Sigmoid colon (tissue), 7 donors: ENCODE results near the gene CYB5A. TPM values are rescaled to one million over a fixed set of nuclear protein-coding genes. Genes with fewer than 3 reads are reported as not detected.

Experiments
- DNase-seq: peaks from one replicate; pipeline ENCODE4 v3.0.0-alpha.2; 2019
- H3K27ac ChIP-seq, 4 donors: fragments of 200-600 bp; sonication (generic); one replicate each; pipeline ENCODE4 v1.5.1; 2016 to 2019; ENCODE audit warnings: mild to moderate bottlenecking in 1 of 4
- H3K27me3 ChIP-seq, 3 donors: fragments of 200-600 bp; sonication (generic); one replicate each; pipeline ENCODE4 v1.5.1; 2019; ENCODE audit warnings: mild to moderate bottlenecking in 1 of 3
- H3K36me3 ChIP-seq, 4 donors: fragments of 200-600 bp; sonication (generic); one replicate each; pipeline ENCODE4 v1.5.1; 2016 to 2019
- H3K4me1 ChIP-seq, 4 donors: fragments of 200-600 bp; sonication (generic); one replicate each; pipeline ENCODE4 v1.5.1; 2017 to 2019
- H3K4me3 ChIP-seq, 4 donors: fragments of 200-600 bp; sonication (generic); one replicate each; pipeline ENCODE4 v1.5.1; 2017 to 2019; ENCODE audit warnings: mild to moderate bottlenecking in 2 of 4, moderate library complexity in 1 of 4
- H3K9me3 ChIP-seq, 4 donors: fragments of 200-600 bp in 3 of 4; sonication (generic) in 3 of 4; one replicate each; pipeline versions ENCODE4 v1.5.1 to v1.6.1; 2013 to 2019
- EP300 ChIP-seq, 4 donors: sonication (generic); formaldehyde crosslinking; IDR thresholded peaks; one replicate each; pipeline ENCODE4 v1.6.1; 2017; ENCODE audit warnings: antibody characterized with exemption in 4 of 4
- POLR2A ChIP-seq, 2 donors: fragments of 450-650 bp; IDR thresholded peaks; one replicate each; pipeline ENCODE4 v1.6.1; 2016; ENCODE audit warnings: antibody characterized with exemption in 2 of 2, mild to moderate bottlenecking in 2 of 2, moderate library complexity in 2 of 2
- POLR2AphosphoS5 ChIP-seq, 4 donors: sonication (generic); formaldehyde crosslinking; IDR thresholded peaks; one replicate each; pipeline ENCODE4 v1.6.1; 2017; ENCODE audit warnings: antibody characterized with exemption in 4 of 4
- WGBS, 2 donors: extraction: QIAGEN DNeasy Blood & Tissue Kit; methylation state at CpG; one replicate each; pipeline ENCODE4 v1.1.7; 2013; 5-methylcytosine and 5-hydroxymethylcytosine counted together
- intact Hi-C: fragments of 100-400 bp; cut with DNase I; formaldehyde crosslinking; loops from one replicate; pipeline ENCODE4 v1.15.1; 2023
- polyA plus RNA-seq, 3 donors: library from polyadenylated mRNA; stranded (reverse); fragments of 200-250 nt; gene quantifications; one replicate each; pipeline ENCODE4 v1.2.3, GENCODE V29; 2013
- total RNA-seq, 4 donors: library from RNA; depleted of rRNA; stranded (reverse); fragments of >200 nt; gene quantifications; one replicate each; pipeline ENCODE4 v1.1.0, GENCODE V29; 2016
- TF ChIP-seq, protein P1 (sequence below), 4 experiments: fragments of 450-650 bp in 3 of 4; fragments of 200-600 bp in 1 of 4; IDR thresholded peaks; one replicate each; pipeline ENCODE4 v1.5.1; 2016 to 2019; ENCODE audit warnings: antibody characterized with exemption in 4 of 4, mild to moderate bottlenecking in 3 of 4, moderate library complexity in 2 of 4
- donor health status: healthy with polysubstance abuse.
- donor health status: Bipolar disorder and iron deficiency.
- donor health status: healthy.

CYB5A gene
- total and polyA plus RNA-seq, 7 donors, result 137 to 533 (median 164) TPM

DNA sequence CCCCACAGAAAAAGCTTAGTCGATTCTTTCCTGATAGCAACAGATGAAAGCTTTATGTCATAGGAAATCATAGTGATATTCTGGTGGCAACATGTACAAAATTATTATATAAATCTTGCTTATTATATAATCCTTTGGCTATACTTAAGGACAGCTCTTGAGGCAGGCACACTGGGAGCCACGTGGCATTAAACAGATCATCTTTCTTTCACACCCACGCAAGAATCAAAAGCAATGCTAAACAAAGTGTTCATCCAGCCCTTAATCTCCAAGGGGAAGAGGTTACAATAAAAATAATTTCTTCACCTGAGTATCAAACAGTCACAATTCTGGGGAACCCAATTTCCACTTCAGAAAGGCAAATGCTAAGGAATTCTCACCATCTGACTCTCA lies 57.8 kb downstream of the CYB5A start:
- WGBS, 2 donors, result 15 to 52% methylated on average over 3 of the region's 3 CpGs
- TF ChIP-seq POLR2A (IDR thresholded peaks at IDR 0.05) (no peak), POLR2AphosphoS5 (IDR thresholded peaks at IDR 0.05) (no peak), EP300 (IDR thresholded peaks at IDR 0.05) (peak in 1 of 4 donors; percentile 20)
- TF ChIP-seq, protein P1, sequence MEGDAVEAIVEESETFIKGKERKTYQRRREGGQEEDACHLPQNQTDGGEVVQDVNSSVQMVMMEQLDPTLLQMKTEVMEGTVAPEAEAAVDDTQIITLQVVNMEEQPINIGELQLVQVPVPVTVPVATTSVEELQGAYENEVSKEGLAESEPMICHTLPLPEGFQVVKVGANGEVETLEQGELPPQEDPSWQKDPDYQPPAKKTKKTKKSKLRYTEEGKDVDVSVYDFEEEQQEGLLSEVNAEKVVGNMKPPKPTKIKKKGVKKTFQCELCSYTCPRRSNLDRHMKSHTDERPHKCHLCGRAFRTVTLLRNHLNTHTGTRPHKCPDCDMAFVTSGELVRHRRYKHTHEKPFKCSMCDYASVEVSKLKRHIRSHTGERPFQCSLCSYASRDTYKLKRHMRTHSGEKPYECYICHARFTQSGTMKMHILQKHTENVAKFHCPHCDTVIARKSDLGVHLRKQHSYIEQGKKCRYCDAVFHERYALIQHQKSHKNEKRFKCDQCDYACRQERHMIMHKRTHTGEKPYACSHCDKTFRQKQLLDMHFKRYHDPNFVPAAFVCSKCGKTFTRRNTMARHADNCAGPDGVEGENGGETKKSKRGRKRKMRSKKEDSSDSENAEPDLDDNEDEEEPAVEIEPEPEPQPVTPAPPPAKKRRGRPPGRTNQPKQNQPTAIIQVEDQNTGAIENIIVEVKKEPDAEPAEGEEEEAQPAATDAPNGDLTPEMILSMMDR (IDR thresholded peaks at IDR 0.05), result no peak
- no peaks in the 10 kb centered on the region for H3K9me3 ChIP-seq
- intact Hi-C loops, result loop anchor here (1.0 kb wide), 1 partner anchor 50 kb away; no protein-coding TSS in a partner anchor
- H3K36me3 ChIP-seq, result no peaks in the 10 kb centered on the region
- H3K27ac ChIP-seq, result peak overlapping the region; percentile 57 to 87 (median 79)
- DNase-seq, result no peak
- H3K4me1 ChIP-seq, result peaks cover 0 to 35% (median 25%) of the 10 kb centered on the region in 4 donors
- H3K27me3 ChIP-seq, result no peaks in the 10 kb centered on the region
- peak overlapping the region in 1 of 4 donors; percentile 3 for H3K4me3 ChIP-seq

GRCh38 chr18:74230922-74231714 lies 60.6 kb downstream of the CYB5A start:
- TF ChIP-seq EP300 (IDR thresholded peaks at IDR 0.05) (no peak), POLR2AphosphoS5 (IDR thresholded peaks at IDR 0.05) (no peak), POLR2A (IDR thresholded peaks at IDR 0.05) (no peak)
- TF ChIP-seq, protein P1 (IDR thresholded peaks at IDR 0.05), result no peak
- DNase-seq, result no peak
- no peaks in the 10 kb centered on the region for H3K9me3 ChIP-seq
- no peak overlapping the region for H3K4me3 ChIP-seq
- no peak overlapping the region for H3K27ac ChIP-seq
- H3K4me1 ChIP-seq, result peaks cover 0 to 33% (median 25%) of the 10 kb centered on the region in 4 donors
- H3K36me3 ChIP-seq, result no peaks in the 10 kb centered on the region
- WGBS, 2 donors, result 75 to 87% methylated on average over 7 of the region's 7 CpGs
- intact Hi-C loops, result no loop called here
- no peaks in the 10 kb centered on the region for H3K27me3 ChIP-seq

DNA sequence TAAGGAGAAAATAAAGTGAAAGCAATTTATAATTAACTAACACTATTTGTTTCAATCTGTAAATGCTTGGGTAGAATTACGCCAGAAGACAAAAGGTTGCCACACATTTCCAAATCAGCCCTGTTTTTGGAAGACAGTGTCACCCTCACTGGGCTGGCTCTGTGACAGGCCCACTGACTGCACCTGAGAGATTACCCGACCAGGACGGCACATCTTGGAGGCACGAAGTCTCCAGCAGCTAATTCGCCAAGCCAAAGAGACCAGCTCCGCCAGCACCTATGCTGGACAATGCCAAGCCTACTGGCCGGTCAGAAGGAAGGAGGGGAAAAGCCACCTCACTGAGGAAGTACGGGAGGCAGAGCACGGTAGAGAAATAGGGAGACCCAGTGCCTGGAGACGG lies 61.9 kb downstream of the CYB5A start:
- no peaks in the 10 kb centered on the region for H3K9me3 ChIP-seq
- TF ChIP-seq EP300 (IDR thresholded peaks at IDR 0.05) (no peak), POLR2A (IDR thresholded peaks at IDR 0.05) (no peak), POLR2AphosphoS5 (IDR thresholded peaks at IDR 0.05) (no peak)
- TF ChIP-seq, protein P1 (IDR thresholded peaks at IDR 0.05), result no peak
- WGBS, 2 donors, result 93 to 95% methylated on average over 10 of the region's 10 CpGs
- no peaks in the 10 kb centered on the region for H3K27me3 ChIP-seq
- no peak overlapping the region for H3K27ac ChIP-seq
- intact Hi-C loops, result no loop called here
- no peaks in the 10 kb centered on the region for H3K36me3 ChIP-seq
- peaks cover 0 to 21% (median 17%) of the 10 kb centered on the region in 4 donors for H3K4me1 ChIP-seq
- H3K4me3 ChIP-seq, result no peak overlapping the region
- DNase-seq, result no peak

- no peaks in the 10 kb centered on the region for H3K9me3 ChIP-seq
- no peaks in the 10 kb centered on the region for H3K27me3 ChIP-seq
- TF ChIP-seq POLR2AphosphoS5 (IDR thresholded peaks at IDR 0.05) (no peak), EP300 (IDR thresholded peaks at IDR 0.05) (no peak), POLR2A (IDR thresholded peaks at IDR 0.05) (no peak)
- TF ChIP-seq, protein P1 (IDR thresholded peaks at IDR 0.05), result no peak
- no peak for DNase-seq
- no peak overlapping the region for H3K4me3 ChIP-seq
- intact Hi-C loops, result no loop called here
- WGBS, 2 donors, result 63 to 92% methylated on average over 3 of the region's 3 CpGs
- H3K27ac ChIP-seq, result no peak overlapping the region
- H3K36me3 ChIP-seq, result no peaks in the 10 kb centered on the region
- peaks cover 0 to 12% (median 9%) of the 10 kb centered on the region in 4 donors for H3K4me1 ChIP-seq
These were observed 62.8 kb downstream of the CYB5A start for GRCh38 chr18:74229005-74229404.
